IMR-90 (cell line): ENCODE data around the gene KRTAP10-6. TPM values are rescaled to one million over a fixed set of nuclear protein-coding genes. Genes with fewer than 3 reads are reported as not detected.
"Not testable (repeated sequence)": the region's sequence is repeated elsewhere in the genome, so short reads cannot be mapped to it uniquely, and the experiment has no call there.

Experiments
- ATAC-seq: fragments of 200-7000 bp; cut with Tn5 transposase; 2 replicates; pipeline ENCODE4 v1.9.1; 2020; ENCODE audit warnings: low read depth, mild to moderate bottlenecking, moderate library complexity
- BruUV-seq: library from RNA; stranded (reverse); fragments of 400-500 nt; replicated peaks from 2 replicates; lab custom pipeline; 2021; lab: Mats Ljungman, UMichigan
- CTCF ChIA-PET: fragments of 300-600 bp; formaldehyde crosslinking; extraction: SDS; loops from one replicate; lab custom pipeline; 2021; ENCODE audit warnings: antibody characterized with exemption; lab: Yijun Ruan, JAX
- POLR2A ChIA-PET: fragments of 300-600 bp; sonication (Branson Sonifier 250); formaldehyde crosslinking; loops from one replicate; lab custom pipeline; 2022; ENCODE audit warnings: antibody characterized with exemption; ENCODE audit not compliant: unreplicated experiment; lab: Charles Lee
- DNase-seq: peaks from one replicate; pipeline ENCODE4 v3.0.0; 2013
- H2AFZ ChIP-seq: replicated peaks from 2 replicates; pipeline ENCODE3; 2013; ENCODE audit warnings: low read length, mild to moderate bottlenecking; ENCODE audit not compliant: poor library complexity
- H2AK5ac ChIP-seq: 2 replicates; pipeline ENCODE4 v1.6.1; 2013; ENCODE audit warnings: low read depth, low read length, inconsistent platforms
- H2AK9ac ChIP-seq: replicated peaks from 2 replicates; pipeline ENCODE3; 2013; ENCODE audit warnings: mild to moderate bottlenecking, low read depth, low read length, moderate library complexity; ENCODE audit not compliant: poor library complexity
- H2BK120ac ChIP-seq: 2 replicates; pipeline ENCODE4 v1.6.1; 2013; ENCODE audit warnings: low read depth, low read length, inconsistent platforms
- H2BK15ac ChIP-seq: 3 replicates; pipeline ENCODE4 v1.6.1; 2013; ENCODE audit warnings: low read depth, low read length, inconsistent platforms
- H2BK20ac ChIP-seq: 2 replicates; pipeline ENCODE4 v1.6.1; 2013; ENCODE audit warnings: low read depth, mild to moderate bottlenecking, inconsistent platforms, low read length, moderate library complexity
- H2BK5ac ChIP-seq: 2 replicates; pipeline ENCODE4 v1.6.1; 2013; ENCODE audit warnings: mild to moderate bottlenecking, low read depth, low read length, inconsistent platforms; ENCODE audit not compliant: poor library complexity, severe bottlenecking
- H3K14ac ChIP-seq: replicated peaks from 2 replicates; pipeline ENCODE4 v1.6.1; 2013; ENCODE audit warnings: low read depth, low read length, inconsistent platforms
- H3K18ac ChIP-seq: 2 replicates; pipeline ENCODE4 v1.6.1; 2013; ENCODE audit warnings: low read depth, low read length, control low read depth
- H3K23ac ChIP-seq: 2 replicates; pipeline ENCODE4 v1.6.1; 2013; ENCODE audit warnings: low read depth, low read length, inconsistent platforms
- H3K27ac ChIP-seq: 2 replicates; pipeline ENCODE4 v1.5.1; 2013; ENCODE audit warnings: mild to moderate bottlenecking, control low read depth, low read length; ENCODE audit not compliant: insufficient read depth
- H3K27me3 ChIP-seq: 2 replicates; pipeline ENCODE4 v1.6.1; 2013; ENCODE audit warnings: low read length; ENCODE audit not compliant: control insufficient read depth, insufficient read depth
- H3K36me3 ChIP-seq: 2 replicates; pipeline ENCODE4 v1.6.1; 2013; ENCODE audit warnings: low read length, mixed read lengths; ENCODE audit not compliant: control insufficient read depth, insufficient read depth
- H3K4ac ChIP-seq: 2 replicates; pipeline ENCODE4 v1.6.1; 2013; ENCODE audit warnings: low read depth, low read length, inconsistent platforms
- H3K4me1 ChIP-seq: 2 replicates; pipeline ENCODE4 v1.6.1; 2013; ENCODE audit warnings: low read length, mixed read lengths; ENCODE audit not compliant: control insufficient read depth, insufficient read depth
- H3K4me2 ChIP-seq: 2 replicates; pipeline ENCODE4 v1.6.1; 2013; ENCODE audit warnings: low read depth, mild to moderate bottlenecking, control low read depth, low read length, moderate library complexity
- H3K4me3 ChIP-seq: 2 replicates; pipeline ENCODE4 v1.5.1; 2013; ENCODE audit warnings: low read depth, mild to moderate bottlenecking, control low read depth, low read length, moderate library complexity; ENCODE audit not compliant: insufficient read depth
- H3K56ac ChIP-seq: 2 replicates; pipeline ENCODE4 v1.6.1; 2013; ENCODE audit warnings: low read length, inconsistent platforms; ENCODE audit not compliant: insufficient read depth; ENCODE audit errors: extremely low read depth
- H3K79me1 ChIP-seq, 2 experiments: 2 replicates each; pipeline ENCODE4 v1.6.1; 2013; ENCODE audit warnings: low read length in 2 of 2, inconsistent platforms in 1 of 2, low read depth in 1 of 2
- H3K9ac ChIP-seq: 2 replicates; pipeline ENCODE4 v1.6.1; 2013; ENCODE audit warnings: low read depth, low read length, control low read depth
- H3K9me1 ChIP-seq: 2 replicates; pipeline ENCODE4 v1.6.1; 2013; ENCODE audit warnings: low read length, inconsistent platforms; ENCODE audit not compliant: insufficient read depth
- H3K9me3 ChIP-seq: 2 replicates; pipeline ENCODE4 v1.6.1; 2013; ENCODE audit warnings: low read length; ENCODE audit not compliant: control insufficient read depth, insufficient read depth
- H4K20me1 ChIP-seq: 2 replicates; pipeline ENCODE4 v1.6.1; 2013; ENCODE audit warnings: low read length, inconsistent platforms; ENCODE audit not compliant: insufficient read depth
- H4K5ac ChIP-seq: 2 replicates; pipeline ENCODE4 v1.6.1; 2013; ENCODE audit warnings: mild to moderate bottlenecking, low read depth, low read length, control low read depth
- H4K8ac ChIP-seq, 2 experiments: 2 replicates each; pipeline ENCODE4 v1.6.1; 2013; ENCODE audit warnings: low read depth in 2 of 2, low read length in 2 of 2, control low read depth in 1 of 2, inconsistent platforms in 1 of 2
- H4K91ac ChIP-seq: 2 replicates; pipeline ENCODE4 v1.6.1; 2013; ENCODE audit warnings: low read depth, low read length, inconsistent platforms; ENCODE audit not compliant: insufficient read depth
- CEBPB ChIP-seq: IDR thresholded peaks from 2 replicates; pipeline ENCODE4 v1.6.1; 2012; ENCODE audit warnings: low read depth, low read length, improper control_type of control experiment
- CHD1 ChIP-seq: IDR thresholded peaks from 2 replicates; pipeline ENCODE4 v1.6.1; 2012; ENCODE audit warnings: low read depth, low read length, improper control_type of control experiment
- RCOR1 ChIP-seq: IDR thresholded peaks from 2 replicates; pipeline ENCODE4 v1.6.1; 2012; ENCODE audit warnings: mild to moderate bottlenecking, low read length, improper control_type of control experiment; ENCODE audit not compliant: insufficient replicate concordance
- WGBS, 2 experiments: methylation state at CpG; one replicate each; pipeline versions ENCODE4 v1.1.5 to v1.1.7; 2013; ENCODE audit warnings: missing lambda C conversion rate in 2 of 2; ENCODE audit not compliant: insufficient read length in 1 of 2; ENCODE audit errors: extremely low coverage in 2 of 2; 5-methylcytosine and 5-hydroxymethylcytosine counted together
- dilution Hi-C: fragments of 300-500 bp; cut with HindIII; formaldehyde crosslinking; loops from one replicate; pipeline ENCODE4 v1.14.3; 2018; ENCODE audit warnings: low sequenced_read_pairs; ENCODE audit not compliant: unreplicated experiment
- in situ Hi-C: fragments of 300-500 bp; cut with MboI; formaldehyde crosslinking; loops from 3 replicates; pipeline ENCODE4 v1.14.3; 2019; ENCODE audit warnings: low sequenced_read_pairs, inconsistent platforms, mixed read lengths
- intact Hi-C: fragments of 100-400 bp; cut with micrococcal nuclease; formaldehyde crosslinking; loops from 2 replicates; pipeline ENCODE4 v1.10.0; 2022
- polyA plus RNA-seq, 3 experiments: library from polyadenylated mRNA; depleted of rRNA; stranded (reverse); fragments of >200 nt; gene quantifications; 2 replicates each; pipeline ENCODE4 v1.2.3, GENCODE V29; 2012; ENCODE audit warnings: low replicate concordance in 1 of 3
- total RNA-seq: library from RNA; depleted of rRNA; stranded (reverse); fragments of >200 nt; gene quantifications from 2 replicates; pipeline ENCODE4 v1.2.3, GENCODE V29; 2012
- TF ChIP-seq, protein P1 (sequence below): conservative IDR thresholded peaks from 2 replicates; pipeline ENCODE4 v1.5.1; 2012; ENCODE audit warnings: mild to moderate bottlenecking, low read depth, low read length, improper control_type of control experiment

KRTAP10-6 gene
- total and polyA plus RNA-seq, 2 of the 4 experiments (the other 2 are of a cell fraction) = not detected

DNA sequence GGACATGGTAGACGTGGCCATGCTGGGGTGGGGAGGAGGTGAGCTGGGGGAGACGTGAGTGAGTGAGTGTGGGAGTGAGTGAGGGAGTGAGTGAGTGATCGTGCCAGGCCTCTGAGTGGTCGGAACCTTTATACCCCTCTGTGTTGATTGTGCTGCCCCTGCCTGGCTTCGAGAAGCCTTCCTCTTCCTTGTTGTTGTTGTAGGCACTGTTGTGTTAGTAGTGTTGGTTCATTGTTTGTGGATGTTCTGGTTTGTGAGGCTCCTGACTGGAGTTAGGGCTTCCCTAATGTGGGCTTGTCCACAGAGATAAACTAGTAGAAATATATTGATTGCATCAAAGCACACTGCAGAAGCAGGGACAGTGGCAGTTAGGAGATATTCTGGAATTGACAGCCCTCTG is 33.6 kb downstream of the KRTAP10-6 start, which contains the start of gene KRTAP10-3:
Gene KRTAP10-3 (minus strand): TSS at position 101 of the 400 bp plus-strand sequence. CDS start 80 bp downstream, at position 21.
- no peaks in the 10 kb centered on the region for H3K36me3 ChIP-seq
- no peak within 1 kb of the TSS for H2AK9ac ChIP-seq
- H3K27me3 ChIP-seq = peaks cover 14% of the 10 kb centered on the region
- no peak within 1 kb of the TSS for H3K14ac ChIP-seq
- peak within 1 kb of the TSS; percentile 43 for H2AFZ ChIP-seq
- BruUV-seq = no TSS peak
- H3K4me2 ChIP-seq = no peak within 1 kb of the TSS
- H4K91ac ChIP-seq = no peak within 1 kb of the TSS
- POLR2A ChIA-PET = no interaction called here
- CTCF ChIA-PET = no interaction called here
- no peak for DNase-seq
- H2BK20ac ChIP-seq = no peak within 1 kb of the TSS
- no peak within 1 kb of the TSS for H4K8ac ChIP-seq
- intact Hi-C loops (no loop called here), in situ Hi-C loops (no loop called here), dilution Hi-C loops (no loop called here)
- H2BK120ac ChIP-seq = no peak within 1 kb of the TSS
- 0% methylated on average over 1 of the region's 5 CpGs; no CpG with 5 or more reads in 1 of the 2 experiments for WGBS, 2 experiments
- no peak within 1 kb of the TSS for H3K18ac ChIP-seq
- no peaks in the 10 kb centered on the region for H3K9me3 ChIP-seq
- no peaks in the 10 kb centered on the region for H3K4me1 ChIP-seq
- TF ChIP-seq CHD1 (no peak), RCOR1 (no peak), CEBPB (no peak)
- TF ChIP-seq, protein P1, sequence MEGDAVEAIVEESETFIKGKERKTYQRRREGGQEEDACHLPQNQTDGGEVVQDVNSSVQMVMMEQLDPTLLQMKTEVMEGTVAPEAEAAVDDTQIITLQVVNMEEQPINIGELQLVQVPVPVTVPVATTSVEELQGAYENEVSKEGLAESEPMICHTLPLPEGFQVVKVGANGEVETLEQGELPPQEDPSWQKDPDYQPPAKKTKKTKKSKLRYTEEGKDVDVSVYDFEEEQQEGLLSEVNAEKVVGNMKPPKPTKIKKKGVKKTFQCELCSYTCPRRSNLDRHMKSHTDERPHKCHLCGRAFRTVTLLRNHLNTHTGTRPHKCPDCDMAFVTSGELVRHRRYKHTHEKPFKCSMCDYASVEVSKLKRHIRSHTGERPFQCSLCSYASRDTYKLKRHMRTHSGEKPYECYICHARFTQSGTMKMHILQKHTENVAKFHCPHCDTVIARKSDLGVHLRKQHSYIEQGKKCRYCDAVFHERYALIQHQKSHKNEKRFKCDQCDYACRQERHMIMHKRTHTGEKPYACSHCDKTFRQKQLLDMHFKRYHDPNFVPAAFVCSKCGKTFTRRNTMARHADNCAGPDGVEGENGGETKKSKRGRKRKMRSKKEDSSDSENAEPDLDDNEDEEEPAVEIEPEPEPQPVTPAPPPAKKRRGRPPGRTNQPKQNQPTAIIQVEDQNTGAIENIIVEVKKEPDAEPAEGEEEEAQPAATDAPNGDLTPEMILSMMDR = no peak
- H3K9me1 ChIP-seq = no peaks in the 10 kb centered on the region
- H3K27ac ChIP-seq = no peak within 1 kb of the TSS
- H3K56ac ChIP-seq = no peak within 1 kb of the TSS
- no peak within 1 kb of the TSS for H2BK5ac ChIP-seq
- no peak within 1 kb of the TSS for H2AK5ac ChIP-seq
- H4K20me1 ChIP-seq = no peaks in the 10 kb centered on the region
- no peaks in the 10 kb centered on the region for H3K79me1 ChIP-seq
- H4K5ac ChIP-seq = no peak within 1 kb of the TSS
- no peak within 1 kb of the TSS for H3K23ac ChIP-seq
- ATAC-seq = no peak
- no peak within 1 kb of the TSS for H3K4ac ChIP-seq
- H2BK15ac ChIP-seq = no peak within 1 kb of the TSS
- H3K4me3 ChIP-seq = no peak within 1 kb of the TSS
- no peak within 1 kb of the TSS for H3K9ac ChIP-seq

DNA sequence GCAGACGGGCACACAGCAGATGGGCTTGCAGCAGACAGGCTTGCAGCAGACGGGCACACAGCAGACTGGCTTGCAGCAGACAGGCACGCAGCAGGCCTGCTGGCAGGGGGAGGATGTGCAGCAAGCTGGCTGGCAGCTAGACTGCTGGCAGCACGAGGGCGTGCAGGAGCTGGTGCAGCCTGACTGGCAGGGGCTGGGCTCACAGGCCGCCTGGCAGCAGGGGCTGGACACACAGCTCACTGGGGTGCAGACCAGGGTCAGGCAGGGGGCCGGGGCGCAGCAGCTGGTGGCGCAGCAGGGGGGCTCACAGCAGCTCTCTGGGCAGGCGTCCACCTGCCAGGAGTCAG is 34.0 kb downstream of the KRTAP10-6 start:
- H3K4me3 ChIP-seq, in situ Hi-C loops, H3K79me1 ChIP-seq, POLR2A ChIA-PET, H4K91ac ChIP-seq, H2AK9ac ChIP-seq, H3K4ac ChIP-seq, H2AK5ac ChIP-seq, H4K20me1 ChIP-seq, H3K27ac ChIP-seq, CTCF ChIA-PET, DNase-seq, H3K36me3 ChIP-seq, H4K5ac ChIP-seq, H2BK20ac ChIP-seq, H2BK5ac ChIP-seq, H3K4me2 ChIP-seq, H3K23ac ChIP-seq, H2BK120ac ChIP-seq, dilution Hi-C loops, H3K56ac ChIP-seq, H2BK15ac ChIP-seq, H3K14ac ChIP-seq, H3K9ac ChIP-seq, H3K4me1 ChIP-seq, ATAC-seq, intact Hi-C loops, H3K18ac ChIP-seq, BruUV-seq, H4K8ac ChIP-seq, H3K9me3 ChIP-seq, H3K9me1 ChIP-seq, H2AFZ ChIP-seq: not testable (repeated sequence)
- peaks cover 14% of the 10 kb centered on the region for H3K27me3 ChIP-seq
- WGBS, 2 experiments = 35% methylated on average over 6 of the region's 10 CpGs; no CpG with 5 or more reads in 1 of the 2 experiments
